PC-3 (cell line): Measurements from ENCODE around the gene CNIH2.
"Not testable (repeated sequence)": the region's sequence is repeated elsewhere in the genome, so short reads cannot be mapped to it uniquely, and the experiment has no call there.

ENCODE experiments used
- EZH2 ChIP-seq: fragments of 300-600 bp; sonication (generic); IDR thresholded peaks from one replicate; pipeline ENCODE4 v1.6.1; 2017; ENCODE audit warnings: antibody characterized with exemption, mild to moderate bottlenecking, low read length; ENCODE audit not compliant: unreplicated experiment
- TF ChIP-seq, protein P1 (sequence below): fragments of 300-600 bp; sonication (generic); conservative IDR thresholded peaks from 2 replicates; pipeline ENCODE4 v1.5.1; 2017; ENCODE audit warnings: antibody characterized with exemption, low read depth, mild to moderate bottlenecking, low read length

DNA sequence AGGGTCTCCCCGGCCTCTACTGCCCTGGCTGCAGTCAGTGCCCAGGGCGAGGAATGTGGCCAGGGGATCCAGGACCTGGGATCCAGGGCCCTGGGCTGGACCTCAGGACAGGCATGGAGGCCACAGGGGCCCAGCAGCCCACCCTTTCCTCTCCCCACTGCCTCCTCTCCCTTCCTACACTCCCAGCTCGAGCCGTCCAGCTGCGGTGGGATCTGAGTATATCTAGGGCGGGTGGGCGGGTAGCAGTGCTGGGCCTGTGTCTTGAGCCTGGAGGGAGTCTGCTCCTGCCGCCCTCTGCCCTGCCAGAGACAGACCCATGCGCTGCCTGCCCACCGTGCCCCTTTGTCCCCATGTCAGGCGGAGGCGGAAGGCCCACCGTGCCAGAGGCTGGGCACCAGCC lies 1.4 kb upstream of the CNIH2 start:
- TF ChIP-seq, protein P1, sequence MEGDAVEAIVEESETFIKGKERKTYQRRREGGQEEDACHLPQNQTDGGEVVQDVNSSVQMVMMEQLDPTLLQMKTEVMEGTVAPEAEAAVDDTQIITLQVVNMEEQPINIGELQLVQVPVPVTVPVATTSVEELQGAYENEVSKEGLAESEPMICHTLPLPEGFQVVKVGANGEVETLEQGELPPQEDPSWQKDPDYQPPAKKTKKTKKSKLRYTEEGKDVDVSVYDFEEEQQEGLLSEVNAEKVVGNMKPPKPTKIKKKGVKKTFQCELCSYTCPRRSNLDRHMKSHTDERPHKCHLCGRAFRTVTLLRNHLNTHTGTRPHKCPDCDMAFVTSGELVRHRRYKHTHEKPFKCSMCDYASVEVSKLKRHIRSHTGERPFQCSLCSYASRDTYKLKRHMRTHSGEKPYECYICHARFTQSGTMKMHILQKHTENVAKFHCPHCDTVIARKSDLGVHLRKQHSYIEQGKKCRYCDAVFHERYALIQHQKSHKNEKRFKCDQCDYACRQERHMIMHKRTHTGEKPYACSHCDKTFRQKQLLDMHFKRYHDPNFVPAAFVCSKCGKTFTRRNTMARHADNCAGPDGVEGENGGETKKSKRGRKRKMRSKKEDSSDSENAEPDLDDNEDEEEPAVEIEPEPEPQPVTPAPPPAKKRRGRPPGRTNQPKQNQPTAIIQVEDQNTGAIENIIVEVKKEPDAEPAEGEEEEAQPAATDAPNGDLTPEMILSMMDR, result not testable (repeated sequence)
- TF ChIP-seq EZH2, result not testable (repeated sequence)
